GM13976 (cell line): Measurements from ENCODE around the gene CREB3L1.

Experiments used
- DNase-seq: peaks from one replicate; pipeline ENCODE4 v3.0.0; 2012; ENCODE audit warnings: low spot score
- in situ Hi-C: fragments of 300-500 bp; cut with MboI; formaldehyde crosslinking; loops from one replicate; pipeline ENCODE4 v1.12.0; 2022; ENCODE audit warnings: low sequenced_read_pairs, mixed read lengths, inconsistent platforms; ENCODE audit not compliant: unreplicated experiment
- TF ChIP-seq, protein P1 (sequence below): IDR thresholded peaks from 2 replicates; pipeline ENCODE4 v1.5.1; 2012; ENCODE audit warnings: borderline replicate concordance, mild to moderate bottlenecking; ENCODE audit not compliant: insufficient read depth; ENCODE audit errors: extremely low read depth, missing control alignments, control extremely low read depth

Gene CREB3L1

DNA sequence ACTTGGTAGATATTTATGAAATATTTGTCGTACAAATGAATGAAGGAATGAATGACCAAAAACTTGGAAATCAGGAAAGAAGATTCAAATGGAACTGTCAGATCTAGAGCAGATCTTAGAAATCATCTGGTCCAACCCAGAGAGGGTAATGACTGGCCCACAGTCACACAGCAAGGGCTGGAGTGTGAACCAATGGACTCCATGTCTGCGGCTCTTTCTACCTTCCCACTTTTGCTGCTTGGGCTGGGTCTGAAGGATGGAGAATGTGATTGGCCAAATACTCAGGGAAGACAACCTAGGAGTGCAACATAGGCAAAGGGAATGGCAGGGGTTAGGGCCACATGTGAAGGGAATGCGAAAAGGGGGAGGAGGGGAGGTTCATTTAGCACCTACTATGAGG is 64.0 kb downstream of the CREB3L1 start:
- no peak for DNase-seq
- TF ChIP-seq, protein P1, sequence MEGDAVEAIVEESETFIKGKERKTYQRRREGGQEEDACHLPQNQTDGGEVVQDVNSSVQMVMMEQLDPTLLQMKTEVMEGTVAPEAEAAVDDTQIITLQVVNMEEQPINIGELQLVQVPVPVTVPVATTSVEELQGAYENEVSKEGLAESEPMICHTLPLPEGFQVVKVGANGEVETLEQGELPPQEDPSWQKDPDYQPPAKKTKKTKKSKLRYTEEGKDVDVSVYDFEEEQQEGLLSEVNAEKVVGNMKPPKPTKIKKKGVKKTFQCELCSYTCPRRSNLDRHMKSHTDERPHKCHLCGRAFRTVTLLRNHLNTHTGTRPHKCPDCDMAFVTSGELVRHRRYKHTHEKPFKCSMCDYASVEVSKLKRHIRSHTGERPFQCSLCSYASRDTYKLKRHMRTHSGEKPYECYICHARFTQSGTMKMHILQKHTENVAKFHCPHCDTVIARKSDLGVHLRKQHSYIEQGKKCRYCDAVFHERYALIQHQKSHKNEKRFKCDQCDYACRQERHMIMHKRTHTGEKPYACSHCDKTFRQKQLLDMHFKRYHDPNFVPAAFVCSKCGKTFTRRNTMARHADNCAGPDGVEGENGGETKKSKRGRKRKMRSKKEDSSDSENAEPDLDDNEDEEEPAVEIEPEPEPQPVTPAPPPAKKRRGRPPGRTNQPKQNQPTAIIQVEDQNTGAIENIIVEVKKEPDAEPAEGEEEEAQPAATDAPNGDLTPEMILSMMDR, result no peak
- in situ Hi-C loops, result no loop called here

DNA sequence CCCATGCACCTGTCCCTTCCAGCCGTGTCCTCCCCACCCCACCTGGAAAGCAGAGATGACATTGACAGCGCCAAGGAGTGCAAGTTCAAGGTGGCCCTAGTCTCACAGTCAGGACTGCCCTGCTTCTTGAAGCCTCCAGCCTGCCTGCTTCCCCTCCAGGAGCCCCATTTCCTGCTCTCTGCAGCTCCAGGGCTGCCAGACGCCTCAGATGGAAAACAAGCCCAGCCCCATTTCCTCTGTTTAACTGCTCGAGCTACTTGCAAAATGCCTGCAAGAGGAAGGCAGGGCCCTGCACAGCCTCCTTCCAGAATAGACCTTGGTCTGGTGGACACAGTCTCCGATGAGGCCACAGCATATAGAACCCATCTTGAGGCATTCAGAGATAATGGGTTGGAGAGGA is 64.8 kb downstream of the CREB3L1 start:
- TF ChIP-seq, protein P1, result no peak
- DNase-seq, result no peak
- in situ Hi-C loops, result no loop called here

DNA sequence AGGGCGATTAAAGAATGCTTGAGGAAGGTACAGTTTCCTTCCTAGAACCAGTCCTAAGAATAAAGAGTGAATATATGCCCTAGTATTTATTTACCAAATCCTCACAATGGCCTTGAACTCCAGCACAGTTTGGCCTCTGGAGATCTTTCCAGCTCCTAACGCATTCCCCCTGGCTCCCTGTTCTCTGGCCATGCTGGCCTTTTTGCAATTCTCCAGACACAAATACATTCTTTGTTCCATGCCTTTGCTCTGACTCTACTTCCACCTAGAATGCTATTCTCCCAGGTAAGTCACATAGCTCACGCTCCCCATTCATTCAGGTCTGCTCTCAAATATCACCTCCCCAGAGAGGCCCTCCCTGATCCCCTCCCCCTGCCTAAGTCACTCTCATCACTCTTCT is 66.1 kb downstream of the CREB3L1 start:
- in situ Hi-C loops, result no loop called here
- DNase-seq, result no peak
- TF ChIP-seq, protein P1, result no peak

GRCh38 chr11:46345131-46345597 is 67.7 kb downstream of the CREB3L1 start:
- in situ Hi-C loops, result no loop called here
- TF ChIP-seq, protein P1, result no peak
- peak; percentile 78 for DNase-seq

GRCh38 chr11:46345881-46346484 is 68.5 kb downstream of the CREB3L1 start:
- in situ Hi-C loops, result no loop called here
- TF ChIP-seq, protein P1, result no peak
- DNase-seq, result no peak

DNA sequence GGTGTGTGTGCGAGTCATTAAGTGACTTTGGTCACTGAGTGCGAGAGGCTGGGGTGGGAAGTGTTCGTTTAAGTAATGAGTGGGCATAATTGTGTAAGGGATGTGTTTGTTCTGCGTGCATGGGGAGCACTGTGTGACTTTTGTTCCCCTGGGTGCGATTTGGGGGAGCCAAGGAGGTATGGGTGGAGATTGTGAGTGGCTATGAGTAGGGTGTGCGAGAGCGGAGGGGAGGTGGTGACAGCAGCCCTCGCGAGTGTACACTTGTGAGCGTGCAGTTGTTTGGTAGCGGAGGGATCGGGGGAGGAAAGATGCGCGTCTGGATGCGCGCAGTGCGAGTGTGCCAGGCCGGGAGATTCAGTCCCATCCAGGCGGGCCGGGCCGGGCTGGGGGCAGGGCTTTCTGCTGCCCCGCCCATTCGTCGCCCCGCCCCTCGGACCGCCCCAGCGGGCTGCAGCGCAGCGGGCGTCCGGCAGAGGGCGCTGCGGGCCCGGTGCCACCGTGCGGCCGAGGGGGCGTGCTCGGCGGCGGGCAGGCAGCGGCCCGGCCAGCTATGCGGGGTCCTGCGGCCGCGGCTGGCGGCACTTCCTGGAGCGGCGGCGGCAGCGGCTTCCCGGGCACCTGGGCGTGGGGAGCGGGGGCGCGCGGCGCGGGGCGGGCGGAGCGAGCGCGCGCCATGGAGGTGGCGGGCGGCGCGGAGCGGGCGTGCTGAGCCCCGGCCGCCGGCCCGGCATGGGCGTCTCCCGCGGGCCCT is 69.6 kb downstream of the CREB3L1 start, which contains the start of gene DGKZ:
Gene DGKZ (plus strand): TSS at position 578 of the 751 bp plus-strand sequence. CDS start 197 bp downstream, outside the sequence.
- in situ Hi-C loops, result no loop called here
- TF ChIP-seq, protein P1, result peak; percentile 99
- DNase-seq, result peak; percentile 96
